ENCODE measurements around the gene ACE. TPM values are rescaled to one million over a fixed set of nuclear protein-coding genes. Genes with fewer than 3 reads are reported as not detected.

The ACE gene
- total RNA-seq, 1 experiment from 2014 or later: 0.76 TPM

- peak overlapping the region; percentile 73 for H2AFZ ChIP-seq
- H3K27me3 ChIP-seq (ENCODE audit: insufficient read depth, low read depth): no peaks in the 10 kb centered on the region
- CTCF ChIA-PET: interaction anchor here (1.3 kb wide), 1 partner anchor 31 kb away, joined by 6 read pairs; no protein-coding TSS in a partner anchor
- peak overlapping the region; percentile 89 for H3K4me2 ChIP-seq
- peaks cover 4% of the 10 kb centered on the region; the same call in 1 of the 2 replicates for H4K20me1 ChIP-seq (ENCODE audit: insufficient read depth)
- H3K4me3 ChIP-seq: peak overlapping the region; percentile 67
- H3K27ac ChIP-seq: peak overlapping the region; percentile 94
- no peak for DNase-seq
- no peaks in the 10 kb centered on the region for H3K36me3 ChIP-seq (ENCODE audit: low read depth)
- POLR2A ChIA-PET (ENCODE audit: unreplicated experiment): interaction anchor here (0.6 to 1.3 kb wide), 2 partner anchors 12 to 15 kb away, joined by 7 to 9 read pairs; no protein-coding TSS in a partner anchor
- H3K9me3 ChIP-seq (ENCODE audit: insufficient read depth, low read depth): no peaks in the 10 kb centered on the region
- intact Hi-C loops (cut with micrococcal nuclease; ENCODE audit: unreplicated experiment): loop anchor here (2.0 to 5.0 kb wide), 3 partner anchors 15 to 105 kb away; partner anchors contain the start of gene DCAF7
- H3F3A ChIP-seq (ENCODE audit: insufficient read depth, low read depth): peaks cover 10% of the 10 kb centered on the region; the same call in 1 of the 2 replicates
- TF ChIP-seq EZH2 (IDR thresholded peaks at IDR 0.05; ENCODE audit: low read depth): no peak
- TF ChIP-seq CTCF (conservative IDR thresholded peaks at IDR 0.05): no peak
- H3K4me1 ChIP-seq (replicated peaks; ENCODE audit: insufficient read depth): peaks cover 21% of the 10 kb centered on the region
- H3K9me2 ChIP-seq (ENCODE audit: insufficient read depth): no peaks in the 10 kb centered on the region
- peaks cover 28% of the 10 kb centered on the region for H3K79me2 ChIP-seq (ENCODE audit: low read depth)
- no TSS peak for BruUV-seq (replicated peaks)
Measured at GRCh38 chr17:63447471-63448009, 29.3 kb upstream of the ACE start.

- H3K27ac ChIP-seq: no peak overlapping the region
- H3K4me2 ChIP-seq: no peak overlapping the region
- H2AFZ ChIP-seq: no peak overlapping the region
- BruUV-seq (replicated peaks): no TSS peak
- H3K9me3 ChIP-seq (ENCODE audit: insufficient read depth, low read depth): no peaks in the 10 kb centered on the region
- H3F3A ChIP-seq (ENCODE audit: insufficient read depth, low read depth): peaks cover 10% of the 10 kb centered on the region; the same call in 1 of the 2 replicates
- no peaks in the 10 kb centered on the region for H3K9me2 ChIP-seq (ENCODE audit: insufficient read depth)
- no peaks in the 10 kb centered on the region for H3K36me3 ChIP-seq (ENCODE audit: low read depth)
- no peak overlapping the region for H3K4me3 ChIP-seq
- no peak for DNase-seq
- peaks cover 21% of the 10 kb centered on the region for H3K4me1 ChIP-seq (replicated peaks; ENCODE audit: insufficient read depth)
- intact Hi-C loops (cut with micrococcal nuclease; ENCODE audit: unreplicated experiment): loop anchor here (5.0 kb wide), 1 partner anchor 104 kb away; the partner anchor contains the start of gene DCAF7
- ChIA-PET CTCF (no interaction called here), POLR2A (ENCODE audit: unreplicated experiment) (no interaction called here)
- H3K79me2 ChIP-seq (ENCODE audit: low read depth): peaks cover 17% of the 10 kb centered on the region
- H3K27me3 ChIP-seq (ENCODE audit: insufficient read depth, low read depth): no peaks in the 10 kb centered on the region
- TF ChIP-seq CTCF (conservative IDR thresholded peaks at IDR 0.05) (no peak), EZH2 (IDR thresholded peaks at IDR 0.05; ENCODE audit: low read depth) (no peak)
- H4K20me1 ChIP-seq (ENCODE audit: insufficient read depth): no peaks in the 10 kb centered on the region; the same call in 1 of the 2 replicates
Measured at GRCh38 chr17:63448655-63449054, 28.2 kb upstream of the ACE start.

- POLR2A ChIA-PET (ENCODE audit: unreplicated experiment): interaction anchor here (0.5 to 0.6 kb wide), 2 partner anchors 49 to 171 kb away, joined by 3 to 4 read pairs; no protein-coding TSS in a partner anchor
- peak overlapping the region; percentile 34; the same call in 1 of the 2 replicates for H3K4me2 ChIP-seq
Measured at GRCh38 chr17:63450551-63450950, 26.3 kb upstream of the ACE start.

More at GRCh38 chr17:63450551-63450950, 26.3 kb upstream of the ACE start:
- Histone ChIP-seq H3K9me3 (ENCODE audit: insufficient read depth, low read depth) (no peaks in the 10 kb centered on the region), H3K4me1 (replicated peaks; ENCODE audit: insufficient read depth) (peaks cover 11% of the 10 kb centered on the region), H3K36me3 (ENCODE audit: low read depth) (no peaks in the 10 kb centered on the region), H3K4me3 (no peak overlapping the region), H2AFZ (no peak overlapping the region), H3K9me2 (ENCODE audit: insufficient read depth) (no peaks in the 10 kb centered on the region), H3K79me2 (ENCODE audit: low read depth) (no peaks in the 10 kb centered on the region; the same call in 1 of the 2 replicates), H4K20me1 (ENCODE audit: insufficient read depth) (no peaks in the 10 kb centered on the region), H3K27ac (no peak overlapping the region), H3K27me3 (ENCODE audit: insufficient read depth, low read depth) (no peaks in the 10 kb centered on the region), H3F3A (ENCODE audit: insufficient read depth, low read depth) (peaks cover 10% of the 10 kb centered on the region; the same call in 1 of the 2 replicates)
- no TSS peak for BruUV-seq (replicated peaks)
- CTCF ChIA-PET: no interaction called here
- peak; percentile 54 to 61 for DNase-seq
- intact Hi-C loops (cut with micrococcal nuclease; ENCODE audit: unreplicated experiment): no loop called here
- TF ChIP-seq CTCF (conservative IDR thresholded peaks at IDR 0.05): no peak
- TF ChIP-seq EZH2 (IDR thresholded peaks at IDR 0.05; ENCODE audit: low read depth): no peak
